GM18507 (cell line): ENCODE results near the gene CFAP99.
A peak's percentile ranks its signal among the peaks of the same experiment; 100 is the strongest.
"Not testable (repeated sequence)": the region's sequence is repeated elsewhere in the genome, so short reads cannot be mapped to it uniquely, and the experiment has no call there.

Source experiments
- DNase-seq: peaks from one replicate; pipeline ENCODE4 v3.0.0; 2011; ENCODE audit warnings: low read depth; ENCODE audit not compliant: insufficient read length; ENCODE audit errors: extremely low spot score
- FAIRE-seq: peaks from 2 replicates; lab custom pipeline; 2011; peaks lifted over from hg19 to GRCh38; lab: Jason Lieb, UNC

Gene CFAP99

DNA sequence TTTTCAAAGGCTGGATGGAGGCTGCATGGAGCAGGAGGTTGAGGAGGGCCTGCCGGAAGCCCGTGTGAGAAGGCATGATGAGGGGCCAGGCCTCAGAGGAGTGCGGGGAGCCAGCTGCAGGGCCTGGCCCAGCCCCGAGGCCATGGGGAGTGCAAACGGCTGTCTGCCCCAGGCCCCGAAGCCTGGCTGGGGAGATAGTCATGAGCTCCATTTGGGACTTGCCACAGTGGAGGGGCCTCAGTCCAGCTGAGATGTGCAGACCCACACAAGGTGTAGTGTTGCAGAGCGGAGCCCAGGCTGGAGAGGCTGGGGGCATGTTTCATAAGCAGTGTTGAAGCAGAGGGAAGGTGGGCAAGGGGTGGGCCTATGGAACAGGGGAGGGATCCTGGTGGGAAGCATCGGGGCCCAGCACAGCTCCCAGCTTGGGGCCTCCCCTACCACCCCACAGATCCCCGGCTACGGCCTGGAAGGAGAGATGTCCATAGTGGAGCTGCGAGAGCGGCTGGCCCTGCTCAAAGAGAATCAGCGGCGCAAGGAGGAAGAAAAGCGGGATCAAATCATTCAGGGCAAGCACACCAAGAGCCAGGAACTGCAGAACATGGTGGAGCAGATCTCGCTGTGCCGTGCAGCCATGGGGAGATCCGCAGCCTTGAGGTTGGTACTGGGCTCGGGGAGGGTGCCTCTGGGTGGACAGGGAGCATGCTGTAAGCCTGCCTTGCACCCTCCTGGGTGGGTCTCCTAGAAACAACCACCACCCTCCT is 41.0 kb downstream of the CFAP99 start:
- FAIRE-seq = no peak
- DNase-seq = no peak

DNA sequence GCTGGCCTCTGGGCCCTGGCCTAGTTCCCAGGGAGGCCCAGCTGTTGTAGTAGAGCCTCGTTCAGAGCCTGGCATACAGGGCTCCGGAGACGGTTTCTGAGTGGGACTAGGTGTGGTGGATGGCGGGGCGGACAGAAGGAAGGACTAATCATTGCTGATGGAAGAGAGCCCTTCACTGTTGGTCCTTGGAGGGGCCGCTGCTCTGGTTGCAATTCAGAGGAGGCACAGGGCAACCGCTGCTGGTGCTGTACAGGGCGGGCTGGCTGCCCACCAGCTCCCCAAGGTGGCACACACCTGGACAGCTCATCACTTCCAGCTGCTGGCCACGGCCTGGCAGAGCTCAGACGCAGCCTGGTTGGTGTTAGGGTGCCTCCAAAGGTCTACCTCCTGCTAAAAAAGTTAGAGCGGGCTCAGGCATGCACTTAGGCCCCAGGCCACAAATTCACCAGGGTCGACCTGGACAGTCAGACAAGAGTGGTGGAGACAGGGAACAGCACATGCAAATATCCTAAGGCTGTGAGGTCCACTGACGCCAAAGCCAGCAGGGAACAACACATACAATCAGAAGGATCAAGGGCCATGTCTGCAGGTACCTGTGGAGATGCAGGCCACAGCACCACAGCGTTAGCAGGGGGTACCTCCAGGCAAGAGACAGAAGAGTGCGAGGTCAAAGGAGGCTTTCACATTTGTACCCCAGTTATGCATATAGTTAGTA is 42.6 kb downstream of the CFAP99 start:
- no peak for FAIRE-seq
- no peak for DNase-seq

DNA sequence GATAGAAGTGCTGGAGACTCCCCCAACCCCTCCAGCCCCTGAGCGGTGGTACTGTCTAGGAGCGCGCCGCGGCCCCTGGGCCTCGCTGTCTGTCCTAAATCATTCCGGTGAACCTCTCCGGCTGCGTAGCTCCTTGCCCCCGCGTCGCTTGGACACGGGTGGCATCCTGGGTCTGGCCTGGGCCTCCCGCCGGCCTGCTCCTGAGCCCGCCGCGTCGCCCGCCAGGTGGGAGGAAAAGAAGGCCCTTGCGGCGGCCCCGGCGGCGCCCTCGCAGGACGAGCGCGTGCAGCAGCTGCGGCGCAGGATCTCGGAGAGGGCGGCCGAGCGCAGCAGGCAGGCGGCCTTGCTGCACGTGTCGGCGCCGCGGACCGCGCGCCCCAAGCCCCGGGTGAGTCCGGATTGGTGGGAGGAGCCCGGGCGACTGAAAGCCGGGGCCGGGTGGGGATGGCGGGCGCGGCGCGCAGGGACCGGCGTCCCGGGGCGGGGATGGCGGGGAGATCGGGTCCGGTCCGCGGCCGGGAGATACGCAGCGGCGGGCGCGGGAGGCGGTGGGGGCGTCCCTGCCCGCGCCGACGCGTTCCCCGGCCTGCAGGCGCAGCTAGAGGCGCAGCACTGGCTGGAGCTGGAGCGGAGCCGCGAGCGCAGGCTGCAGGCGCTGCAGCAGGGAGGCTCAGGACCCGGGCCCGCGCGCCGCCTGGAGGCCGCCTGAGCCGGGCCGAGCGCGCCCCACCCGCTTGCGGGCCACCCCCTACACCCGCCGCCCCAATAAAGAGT is 43.6 kb downstream of the CFAP99 start:
- DNase-seq (peak; percentile 63), FAIRE-seq (peak; percentile 82)

DNA sequence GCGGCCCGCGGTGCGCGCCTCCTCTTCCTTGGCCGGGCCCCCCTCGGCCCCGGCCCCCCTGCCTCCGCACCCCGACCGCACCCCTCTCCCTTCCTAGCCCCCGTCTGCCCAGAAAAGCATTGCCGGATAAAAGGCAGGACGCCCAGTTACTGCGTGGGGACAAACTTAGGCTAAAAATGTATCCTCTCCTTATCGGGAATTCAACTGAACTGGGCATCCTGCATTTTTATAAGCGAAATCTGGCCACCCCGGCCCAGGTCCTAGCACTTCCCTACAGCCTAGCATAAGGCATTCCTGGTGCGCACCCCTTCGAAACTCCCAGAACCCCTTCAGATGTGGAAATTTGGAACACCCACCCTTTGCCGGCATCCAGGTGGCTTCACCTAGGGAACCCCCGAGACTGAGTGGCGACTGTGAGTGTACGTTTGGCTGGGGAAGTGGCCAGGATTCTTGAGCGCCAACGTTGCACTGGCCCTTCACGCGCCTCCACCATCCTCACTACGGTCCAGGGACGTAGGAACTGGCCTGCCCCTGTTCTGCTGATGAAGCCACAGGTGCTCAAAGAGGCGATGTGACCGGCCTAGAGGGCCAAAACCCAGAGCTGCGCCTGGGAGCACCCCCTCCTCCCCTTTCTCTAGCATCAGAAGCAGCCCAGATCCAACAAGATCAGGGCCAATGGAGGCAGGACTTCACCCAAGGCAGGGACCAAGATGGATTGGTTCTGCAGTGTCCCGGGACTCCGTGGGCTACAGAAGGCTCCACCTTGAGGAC is 44.4 kb downstream of the CFAP99 start:
- DNase-seq (no peak), FAIRE-seq (no peak)

DNA sequence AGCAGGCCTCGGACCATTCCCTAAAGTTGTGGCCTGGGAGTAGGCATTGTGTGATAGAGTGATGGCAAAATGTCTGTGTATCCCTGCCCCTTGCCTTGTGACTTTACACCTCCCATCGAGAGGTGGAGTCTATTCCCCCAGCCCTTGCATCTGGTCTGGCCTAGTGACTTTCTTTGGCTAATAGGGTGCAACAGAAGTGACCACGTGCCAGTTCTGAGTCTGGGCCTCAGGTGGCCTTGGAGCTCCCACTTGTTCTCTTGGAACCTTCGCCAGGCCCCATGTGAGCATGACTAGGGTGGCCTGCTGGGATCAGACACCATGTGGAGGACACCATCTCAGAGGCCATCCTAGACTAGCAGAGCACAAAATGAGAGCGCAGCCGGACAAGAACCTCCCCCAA is 46.3 kb downstream of the CFAP99 start:
- no peak for DNase-seq
- no peak for FAIRE-seq

DNA sequence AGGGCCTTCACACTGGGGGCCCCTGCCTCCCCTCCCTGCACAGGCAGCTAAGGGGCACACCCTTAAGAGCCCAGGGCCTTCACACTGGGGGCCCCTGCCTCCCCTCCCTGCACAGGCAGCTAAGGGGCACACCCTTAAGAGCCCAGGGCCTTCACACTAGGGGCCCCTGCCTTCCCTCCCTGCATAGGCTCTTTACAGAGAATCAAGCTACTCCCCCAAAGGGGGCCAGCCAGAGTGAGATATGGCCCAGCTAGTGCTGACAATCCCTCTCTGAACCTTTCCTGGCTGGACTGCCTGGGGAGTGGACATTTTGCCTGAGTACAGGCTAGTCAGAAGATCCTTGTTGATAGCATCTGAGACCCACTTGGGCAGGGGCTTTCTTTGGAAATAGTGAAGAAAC is 46.8 kb downstream of the CFAP99 start:
- not testable (repeated sequence) for FAIRE-seq, DNase-seq

DNA sequence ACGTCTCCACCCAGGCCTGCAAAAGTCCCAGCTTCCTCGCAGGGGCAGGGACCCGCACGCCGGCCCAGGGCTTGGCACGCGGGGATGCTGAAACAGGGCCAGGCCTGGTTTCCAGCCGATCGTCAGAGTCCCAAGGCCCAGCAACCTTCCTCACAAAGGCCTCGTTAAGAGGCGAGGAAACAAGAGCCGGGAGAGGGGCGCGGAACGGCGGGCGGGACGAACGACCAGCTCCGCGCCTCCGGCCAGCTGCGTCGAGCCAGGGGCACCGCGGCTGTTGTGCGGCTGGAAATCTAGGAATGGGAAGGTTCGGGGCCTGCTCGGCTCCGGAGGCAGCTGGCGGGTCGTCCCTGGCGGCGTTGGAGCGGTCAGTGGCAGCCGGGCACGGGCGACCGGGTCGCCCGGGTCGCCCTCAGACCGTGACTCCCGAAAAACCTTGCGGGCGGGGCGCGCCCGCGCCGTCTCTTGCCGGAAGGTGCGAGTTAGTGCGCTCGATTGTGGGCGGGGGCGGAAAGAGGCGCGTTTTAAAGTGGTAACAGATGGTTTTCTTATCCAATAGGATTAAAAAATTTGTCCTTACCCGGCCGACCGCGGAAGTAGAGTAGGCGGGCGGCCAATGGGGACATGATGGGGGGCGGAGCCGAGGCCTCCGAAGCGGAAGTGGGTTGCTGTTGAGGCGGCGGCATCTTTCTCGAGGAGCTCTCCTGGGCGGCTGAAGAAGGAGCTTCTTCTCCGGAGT is 49.9 kb downstream of the CFAP99 start, which contains the start of gene RNF4:
RNF4 (plus strand) TSS at position 651 of the 736 bp plus-strand sequence. CDS start 21,388 bp downstream, outside the sequence.
- peak; percentile 98 for DNase-seq
- peak; percentile 91 for FAIRE-seq

DNA sequence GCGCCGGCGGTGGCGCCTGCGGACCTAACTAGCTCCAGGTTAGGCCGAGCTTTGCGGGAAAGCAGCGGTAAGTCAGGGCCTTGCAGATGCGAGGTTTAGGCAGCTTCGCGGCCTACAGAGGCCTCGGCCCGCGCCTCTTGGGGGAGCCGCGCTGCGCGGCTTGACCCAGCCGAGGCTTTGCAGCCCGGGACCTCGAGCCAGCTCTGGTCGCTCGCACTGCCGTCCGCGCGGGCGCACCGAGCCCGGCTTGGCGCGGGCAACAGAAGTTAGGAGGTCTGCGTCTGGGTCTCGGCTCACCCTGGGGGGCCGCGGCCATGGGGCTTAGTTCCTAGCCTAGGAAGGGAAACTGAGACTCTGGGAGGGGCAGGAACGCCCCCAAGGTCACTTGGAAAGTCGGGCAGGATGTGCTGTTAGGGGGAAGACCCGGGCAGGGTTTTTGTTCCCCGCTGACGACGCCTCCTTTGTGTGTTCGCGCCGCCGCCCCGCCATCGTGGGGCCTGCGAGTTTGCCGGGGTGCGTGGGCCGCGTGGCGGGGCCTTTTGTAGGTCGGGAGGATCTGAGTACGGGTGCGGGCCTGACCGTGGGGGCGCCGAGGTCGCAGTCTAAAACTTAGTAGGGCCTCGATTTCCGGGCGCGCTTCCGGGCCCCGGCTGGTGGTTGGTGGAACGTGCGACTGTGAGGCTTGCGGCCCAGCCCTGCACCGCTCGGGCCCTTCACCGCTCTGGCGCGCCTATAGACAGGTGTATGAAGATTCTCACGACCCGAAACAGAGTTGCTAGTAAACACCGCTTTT is 50.6 kb downstream of the CFAP99 start:
- DNase-seq (peak; percentile 67), FAIRE-seq (peak; percentile 70)

DNA sequence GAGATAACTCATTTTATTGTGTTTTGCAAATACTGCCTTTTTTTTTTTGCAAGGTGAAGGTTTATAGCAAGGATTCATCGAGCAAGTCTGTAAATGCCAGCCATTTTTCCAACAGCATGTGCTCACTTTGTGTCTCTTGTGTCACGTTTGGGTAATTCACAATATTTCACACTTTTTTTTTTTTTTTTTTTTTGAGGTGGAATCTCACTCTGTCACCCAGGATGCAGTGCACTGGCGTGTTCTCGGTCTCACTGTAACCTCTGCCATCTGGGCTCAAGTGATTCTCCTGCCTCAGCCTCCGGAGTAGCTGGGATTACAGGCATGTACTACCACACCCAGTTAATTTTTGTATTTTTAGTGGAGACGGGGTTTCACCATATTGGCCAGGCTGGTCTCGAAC is 52.0 kb downstream of the CFAP99 start:
- FAIRE-seq (no peak), DNase-seq (no peak)

DNA sequence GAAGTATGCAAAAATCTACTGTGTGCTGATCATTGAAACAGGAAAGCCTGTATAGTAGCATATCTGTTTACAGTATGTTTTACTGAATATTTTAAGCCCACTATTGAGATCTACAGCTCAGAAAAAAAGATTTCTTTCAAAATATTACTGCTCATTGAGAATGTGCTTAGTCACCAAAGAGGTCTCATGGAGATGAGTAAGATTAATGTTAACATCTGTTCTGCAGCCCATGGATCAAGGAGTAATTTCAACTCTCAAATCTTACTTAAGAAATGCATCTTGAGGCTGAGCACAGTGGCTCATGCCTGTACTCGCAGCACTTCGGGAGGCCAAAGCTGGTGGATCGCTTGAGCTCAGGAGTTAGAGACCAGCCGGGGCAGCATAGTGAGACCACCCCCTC is 53.4 kb downstream of the CFAP99 start:
- DNase-seq (no peak), FAIRE-seq (no peak)

DNA sequence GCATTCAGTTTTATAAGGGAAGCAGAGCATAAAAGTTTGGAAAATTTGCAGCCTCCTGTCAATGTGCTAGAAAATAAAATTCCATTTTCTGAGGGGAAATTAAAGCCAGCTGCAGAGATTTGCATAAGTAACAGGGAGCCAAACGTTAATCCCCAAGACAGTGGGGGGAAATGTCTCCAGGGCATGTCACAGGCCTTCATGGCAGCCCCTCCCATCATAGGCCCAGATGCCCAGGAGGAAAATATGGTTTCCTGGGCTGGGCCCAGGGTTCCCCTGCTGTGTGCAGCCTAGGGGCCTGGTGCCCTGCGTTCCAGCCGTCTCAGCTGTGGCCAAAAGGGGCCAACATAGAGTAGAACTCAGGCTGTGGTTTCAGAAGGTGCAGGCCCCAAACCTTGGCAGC is 59.5 kb downstream of the CFAP99 start:
- DNase-seq = no peak
- no peak for FAIRE-seq

DNA sequence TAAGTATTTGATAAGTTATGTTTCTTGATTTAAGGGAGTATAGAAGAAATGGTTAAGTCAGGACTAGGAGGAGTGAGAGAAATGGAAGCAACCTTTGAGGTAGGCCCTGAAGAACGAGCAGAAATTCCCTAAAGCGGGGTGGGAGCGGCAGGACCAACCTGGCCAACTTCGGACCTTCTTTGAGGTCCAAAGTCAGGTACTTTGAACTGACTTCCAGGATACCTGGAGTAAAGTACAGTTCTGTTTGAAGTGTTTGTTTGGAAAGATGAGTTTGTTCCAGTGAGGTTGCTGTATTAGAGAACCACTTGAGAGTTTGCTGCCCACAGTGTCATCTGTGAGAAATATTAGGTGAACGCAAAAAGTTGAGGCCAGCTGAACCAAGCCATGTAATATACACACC is 61.9 kb downstream of the CFAP99 start:
- FAIRE-seq = no peak
- DNase-seq = no peak

DNA sequence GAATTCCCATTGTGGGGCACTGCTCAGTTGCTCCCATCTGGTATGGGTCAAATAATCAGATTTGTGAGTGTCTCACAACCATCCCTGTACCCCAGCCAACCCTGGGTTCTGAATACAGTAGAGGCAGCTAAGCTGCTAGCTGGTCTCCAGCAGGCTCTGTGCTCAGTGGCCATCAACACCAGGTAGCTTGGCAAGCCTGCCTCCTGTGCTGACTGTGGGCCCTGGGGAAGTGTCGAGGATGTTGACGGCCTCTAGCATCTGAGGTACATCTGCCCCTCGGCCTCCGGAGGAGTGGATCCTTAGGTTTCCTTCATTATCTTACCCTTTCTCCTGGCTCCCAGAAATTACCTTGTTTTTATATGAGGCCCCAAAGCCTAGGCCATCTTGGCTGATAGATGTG is 63.4 kb downstream of the CFAP99 start:
- DNase-seq = no peak
- no peak for FAIRE-seq

DNA sequence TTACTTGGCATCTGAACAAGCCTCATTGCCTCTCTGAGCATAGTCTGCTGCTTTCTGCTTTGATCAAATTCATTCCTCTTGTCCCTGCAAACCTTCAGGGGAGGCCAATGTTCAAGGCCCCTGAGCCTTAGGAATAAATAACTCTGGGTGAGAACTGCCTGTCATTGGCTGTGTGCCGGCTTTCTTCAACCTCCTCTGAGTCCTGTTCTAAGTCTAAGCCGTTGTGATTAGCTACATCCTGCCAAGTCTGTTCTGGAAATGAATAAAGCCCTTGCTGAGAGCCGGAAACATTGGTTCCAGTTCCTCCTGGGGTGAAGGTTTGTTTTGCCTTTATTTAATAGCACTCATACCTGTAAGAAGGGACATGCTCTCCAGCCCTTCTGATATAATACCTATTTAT is 63.9 kb downstream of the CFAP99 start:
- FAIRE-seq (peak; percentile 88), DNase-seq (no peak)

DNA sequence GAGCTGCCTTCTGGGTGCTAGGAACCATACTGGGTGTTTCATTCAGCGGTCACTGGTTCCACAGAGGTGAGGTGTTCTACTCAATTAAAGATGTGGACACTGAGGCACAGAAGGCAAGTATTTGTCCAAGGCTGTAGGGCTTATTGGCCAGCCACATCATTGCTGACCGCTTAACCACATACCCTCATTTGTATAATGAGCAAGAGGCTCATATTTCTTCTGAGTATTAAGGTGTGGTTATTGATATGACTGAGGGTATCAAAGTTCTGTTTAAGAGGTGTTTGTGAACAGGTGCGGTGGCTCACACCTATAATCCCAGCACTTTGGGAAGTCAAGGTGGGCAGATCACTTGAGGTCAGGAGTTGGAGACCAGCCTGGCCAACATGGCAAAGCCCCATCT is 64.5 kb downstream of the CFAP99 start:
- FAIRE-seq = no peak

DNA sequence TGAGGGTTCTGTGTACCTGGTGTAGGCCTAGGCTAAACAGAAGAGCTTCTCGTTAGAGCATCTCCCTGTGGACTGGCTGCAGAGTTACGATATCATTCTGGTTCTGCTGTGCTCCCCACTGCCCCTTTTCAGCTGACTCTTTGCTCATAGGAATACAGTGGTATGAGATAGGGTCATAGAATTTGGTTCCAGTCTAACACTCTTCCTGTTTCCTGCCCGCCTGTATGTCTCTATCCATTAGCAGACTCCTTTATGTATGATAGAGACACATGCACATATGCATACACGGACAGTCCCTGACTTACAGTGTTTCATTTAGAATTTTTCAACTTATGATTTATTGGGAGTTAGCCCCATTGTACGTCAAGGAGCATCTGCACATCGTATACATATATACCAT is 65.4 kb downstream of the CFAP99 start:
- DNase-seq (no peak), FAIRE-seq (no peak)

More for the DNA sequence above, 64.5 kb downstream of the CFAP99 start:
- DNase-seq = no peak

DNA sequence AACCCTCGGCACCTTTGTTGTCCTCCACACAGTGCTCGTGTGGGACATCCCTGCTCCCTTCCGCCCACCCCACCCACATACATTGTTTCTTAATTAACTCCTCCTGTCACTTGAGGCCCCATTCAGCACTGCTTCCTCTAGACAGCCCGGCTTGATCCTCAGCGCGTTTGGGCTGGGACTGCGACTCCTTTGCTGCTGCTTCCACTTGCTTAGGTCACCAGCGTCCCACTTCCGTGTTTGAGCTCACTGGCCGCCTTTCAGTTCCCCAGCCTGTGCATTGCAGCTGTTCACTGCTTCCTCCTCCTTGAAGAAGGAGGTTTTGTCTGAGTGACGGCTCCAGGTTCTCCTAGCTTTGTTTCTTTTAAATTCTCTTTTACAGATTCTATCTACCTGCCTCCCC is 66.2 kb downstream of the CFAP99 start:
- FAIRE-seq = peak; percentile 97

DNA sequence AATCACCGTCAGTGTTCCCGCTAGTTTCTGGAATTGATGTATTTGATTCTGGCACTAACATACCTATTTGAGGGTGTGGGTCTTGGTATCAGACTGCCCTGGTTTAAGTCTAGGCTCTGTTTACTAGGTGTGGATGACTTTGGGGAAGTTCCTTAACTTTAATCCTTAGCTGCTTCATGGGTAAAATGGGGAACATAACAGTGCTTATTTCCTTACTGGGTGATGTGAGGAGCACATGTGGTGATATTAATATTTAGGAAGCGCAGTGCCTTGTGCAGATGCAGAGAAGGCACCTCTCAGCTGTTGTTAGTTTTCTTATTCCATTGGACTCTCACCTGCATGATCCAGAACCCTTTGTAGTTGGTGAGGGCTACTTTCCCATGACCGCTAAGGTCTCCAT is 67.2 kb downstream of the CFAP99 start:
- FAIRE-seq = no peak
- no peak for DNase-seq

More for the DNA sequence above, 66.2 kb downstream of the CFAP99 start:
- DNase-seq = no peak
